OCI-LY3 (cell line): Measurements from ENCODE around the gene BLOC1S1.

Experiments used
- CTCF ChIP-seq: fragments of 200-600, 300-600 bp; sonication (generic); IDR thresholded peaks from 2 replicates; pipeline ENCODE4 v1.5.1; 2014; ENCODE audit warnings: antibody characterized with exemption, low read length, low read depth
- EZH2phosphoT487 ChIP-seq: fragments of 200-600 bp; shearing (Covaris generic); IDR thresholded peaks from 2 replicates; pipeline ENCODE4 v1.6.1; 2018; ENCODE audit warnings: antibody characterized with exemption, mixed run types, low read depth

DNA sequence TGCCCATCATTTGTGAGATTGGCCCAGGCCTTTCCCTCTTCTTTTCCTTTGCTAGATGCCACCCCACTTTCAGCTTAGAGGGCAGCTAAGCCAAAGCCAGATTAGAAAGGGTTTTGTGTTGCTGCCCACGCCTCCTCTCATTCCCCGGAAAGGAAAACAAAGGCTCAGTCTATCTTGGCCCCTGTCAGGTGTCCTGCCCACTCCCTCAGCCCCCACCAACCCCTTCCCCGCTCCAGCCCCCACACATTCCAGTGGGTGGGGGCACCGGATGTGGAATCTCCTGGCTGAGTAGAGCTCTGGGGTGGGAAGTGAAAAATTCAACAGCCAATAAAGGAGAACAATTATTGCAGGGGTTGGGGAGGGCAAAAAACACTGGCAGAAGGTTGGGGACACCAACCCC is 2.2 kb downstream of the BLOC1S1 start:
- no peak for TF ChIP-seq CTCF
- TF ChIP-seq EZH2phosphoT487 = no peak
